Tibial artery (tissue), 4 donors: ENCODE measurements around the gene GGT6.

Experiments
- DNase-seq, 2 donors: peaks; one replicate each; pipeline ENCODE4 v3.0.0-alpha.2; 2019
- H3K27ac ChIP-seq, 2 donors: fragments of 200-600 bp; sonication (generic) in 1 of 2; 1 replicate in 1 of 2; 2 replicates in 1 of 2; pipeline ENCODE4 v1.5.1; 2018 to 2019; ENCODE audit warnings: mild to moderate bottlenecking in 1 of 2
- H3K27me3 ChIP-seq, 2 donors: fragments of 200-600 bp; sonication (generic) in 1 of 2; one replicate each; pipeline versions ENCODE4 v1.5.1 to v1.6.0; 2016 to 2019
- H3K36me3 ChIP-seq, 3 donors: fragments of 200-600 bp; sonication (generic) in 2 of 3; one replicate each; pipeline ENCODE4 v1.5.1; 2016 to 2019; ENCODE audit warnings: mild to moderate bottlenecking in 2 of 3
- H3K4me1 ChIP-seq, 4 donors: fragments of 200-600 bp; sonication (generic) in 2 of 4; 1 replicate in 3 of 4; 2 replicates in 1 of 4; pipeline ENCODE4 v1.5.1; 2016 to 2019
- H3K4me3 ChIP-seq, 2 donors: fragments of 200-600 bp; sonication (generic) in 1 of 2; 1 replicate in 1 of 2; 2 replicates in 1 of 2; pipeline ENCODE4 v1.5.1; 2018 to 2019; ENCODE audit warnings: mild to moderate bottlenecking in 2 of 2
- H3K9me3 ChIP-seq, 3 donors: fragments of 200-600 bp; sonication (generic) in 1 of 3; one replicate each; pipeline ENCODE4 v1.5.1; 2016 to 2019
- CTCF ChIP-seq, 2 experiments: fragments of 200-600 bp in 1 of 2; fragments of 450-650 bp in 1 of 2; IDR thresholded peaks; one replicate each; pipeline ENCODE4 v1.5.1; 2017 to 2019; ENCODE audit warnings: antibody characterized with exemption in 2 of 2, mild to moderate bottlenecking in 1 of 2, moderate library complexity in 1 of 2
- intact Hi-C: fragments of 100-400 bp; cut with DNase I; formaldehyde crosslinking; loops from one replicate; pipeline ENCODE4 v1.15.0; 2023; ENCODE audit warnings: low total_unique reads

The GGT6 gene

GRCh38 chr17:4576729-4577322 lies 16.4 kb upstream of the GGT6 start:
- TF ChIP-seq CTCF (IDR thresholded peaks at IDR 0.05), result no peak
- Histone ChIP-seq H3K4me3 (no peak overlapping the region), H3K9me3 (no peaks in the 10 kb centered on the region), H3K4me1 (no peaks in the 10 kb centered on the region), H3K27ac (no peak overlapping the region), H3K27me3 (peaks cover 0 to 31% of the 10 kb centered on the region in 2 donors), H3K36me3 (no peaks in the 10 kb centered on the region)
- intact Hi-C loops, result no loop called here
- DNase-seq, result no peak

GRCh38 chr17:4576161-4576558 lies 15.8 kb upstream of the GGT6 start:
- H3K27ac ChIP-seq, result no peak overlapping the region
- H3K4me1 ChIP-seq, result no peaks in the 10 kb centered on the region
- no peak for DNase-seq
- no peaks in the 10 kb centered on the region for H3K36me3 ChIP-seq
- no peak for TF ChIP-seq CTCF (IDR thresholded peaks at IDR 0.05)
- intact Hi-C loops, result no loop called here
- peaks cover 0 to 27% of the 10 kb centered on the region in 2 donors for H3K27me3 ChIP-seq
- H3K4me3 ChIP-seq, result no peak overlapping the region
- H3K9me3 ChIP-seq, result no peaks in the 10 kb centered on the region

DNA sequence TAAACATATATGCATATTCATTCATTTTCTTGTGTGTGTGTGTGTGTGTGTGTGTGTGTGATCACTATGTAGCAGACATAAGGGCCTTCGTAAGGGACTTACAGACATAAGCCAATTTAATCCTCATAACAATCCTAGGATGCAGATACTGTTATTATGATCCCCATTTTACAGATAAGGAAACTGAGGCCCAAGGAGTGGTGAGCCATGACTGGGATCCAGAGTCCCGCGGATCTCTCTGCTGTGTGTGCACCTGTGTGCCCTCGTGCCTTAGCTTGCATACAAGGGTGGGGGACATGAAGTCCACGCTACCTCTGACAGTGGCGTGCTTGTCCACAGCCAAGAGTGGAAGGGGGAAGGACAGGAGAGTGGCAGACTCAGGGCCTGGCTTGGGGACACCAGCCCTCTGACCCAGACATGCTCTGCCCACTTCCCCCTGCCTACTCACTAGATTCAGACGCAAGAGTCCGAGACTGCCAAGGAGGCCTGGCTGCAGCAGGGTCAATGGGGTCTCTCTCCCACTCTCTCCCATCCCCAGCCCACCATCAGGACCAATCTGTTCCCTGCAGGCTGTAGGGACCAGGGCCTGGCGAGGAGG lies 14.2 kb upstream of the GGT6 start:
- intact Hi-C loops, result no loop called here
- no peak for DNase-seq
- H3K9me3 ChIP-seq, result no peaks in the 10 kb centered on the region

DNA sequence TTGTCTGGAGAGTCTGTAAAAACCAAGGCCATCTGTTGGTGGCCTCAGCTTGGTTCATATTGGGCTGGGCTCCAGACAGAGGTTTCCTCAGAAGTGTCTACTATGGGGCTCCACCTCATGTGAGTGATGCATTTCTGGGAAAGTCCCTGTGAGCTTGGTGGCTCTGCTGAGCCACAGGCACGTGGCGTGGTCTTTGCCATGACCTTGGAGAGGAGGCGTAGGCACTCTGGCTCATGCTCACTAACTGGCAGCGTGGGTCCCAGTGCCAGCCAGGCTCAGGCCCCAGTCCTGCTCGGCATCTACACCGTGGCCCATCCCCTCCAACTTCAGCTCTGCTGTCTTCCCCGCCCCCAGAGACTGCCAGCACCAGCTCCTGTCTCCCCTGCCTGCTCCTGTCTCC lies 13.3 kb upstream of the GGT6 start:
- intact Hi-C loops, result no loop called here
- DNase-seq, result no peak
- Histone ChIP-seq H3K4me3 (no peak overlapping the region), H3K36me3 (no peaks in the 10 kb centered on the region), H3K27me3 (peaks cover 0 to 19% of the 10 kb centered on the region in 2 donors), H3K9me3 (no peaks in the 10 kb centered on the region), H3K27ac (no peak overlapping the region), H3K4me1 (no peaks in the 10 kb centered on the region)
- TF ChIP-seq CTCF (IDR thresholded peaks at IDR 0.05), result no peak

More for the DNA sequence above, 14.2 kb upstream of the GGT6 start:
- no peak for TF ChIP-seq CTCF (IDR thresholded peaks at IDR 0.05)
- Histone ChIP-seq H3K36me3 (no peaks in the 10 kb centered on the region), H3K4me3 (no peak overlapping the region), H3K27me3 (peaks cover 0 to 19% of the 10 kb centered on the region in 2 donors), H3K27ac (no peak overlapping the region), H3K4me1 (no peaks in the 10 kb centered on the region)

DNA sequence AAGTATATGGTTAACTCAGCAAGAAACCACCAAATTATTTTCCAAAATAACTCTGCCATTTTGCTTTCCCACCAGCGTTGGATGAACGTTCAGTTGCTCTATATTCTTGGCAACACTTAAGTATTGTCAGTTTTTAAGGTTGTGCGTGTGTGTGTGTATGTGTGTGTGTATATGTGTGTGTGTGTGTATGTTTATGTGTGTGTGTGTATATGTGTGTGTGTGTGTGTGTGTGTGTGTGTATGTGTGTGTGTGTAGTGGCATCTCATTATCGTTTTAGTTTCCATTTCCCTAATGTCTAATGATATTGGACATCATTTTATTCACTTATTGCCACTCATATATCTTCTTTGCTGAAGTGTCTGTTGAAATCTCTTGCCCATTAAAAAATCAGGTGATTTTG lies 12.7 kb upstream of the GGT6 start:
- intact Hi-C loops, result no loop called here
- no peaks in the 10 kb centered on the region for H3K36me3 ChIP-seq
- no peak for DNase-seq
- no peak for TF ChIP-seq CTCF (IDR thresholded peaks at IDR 0.05)
- no peaks in the 10 kb centered on the region for H3K4me1 ChIP-seq
- no peak overlapping the region for H3K4me3 ChIP-seq
- H3K27ac ChIP-seq, result no peak overlapping the region
- peaks cover 0 to 19% of the 10 kb centered on the region in 2 donors for H3K27me3 ChIP-seq
- H3K9me3 ChIP-seq, result no peaks in the 10 kb centered on the region
